NCI-H2081 treated with DMSO at 0.1 percent for 48 hours (cell line): ENCODE data around the gene TBX21.

ENCODE experiments used
- DNase-seq: peaks from one replicate; lab custom pipeline; 2025; lab: John Stamatoyannopoulos, UW

Gene TBX21

DNA sequence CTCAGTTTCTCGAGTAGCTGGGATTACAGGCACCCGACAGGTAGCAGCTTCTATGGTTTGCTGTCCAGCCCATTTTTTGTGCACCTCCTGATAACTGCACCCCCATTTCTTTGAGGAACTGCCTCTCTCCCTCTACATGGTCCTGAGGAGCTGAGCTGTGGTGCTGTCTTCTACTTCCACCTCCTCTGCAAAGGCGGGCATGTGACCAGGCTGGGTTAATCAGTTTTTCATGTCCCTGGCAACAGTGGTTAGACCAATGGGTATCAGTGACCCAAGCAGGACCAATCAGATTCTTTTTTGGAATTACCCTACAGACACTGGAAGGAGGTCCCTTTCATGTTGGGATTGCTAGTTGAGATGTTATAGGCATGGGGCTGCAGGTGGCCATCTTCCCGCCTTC lies 41.3 kb downstream of the TBX21 start:
- no peak for DNase-seq

- no peak for DNase-seq
Observed at GRCh38 chr17:47774987-47775580, 42.0 kb downstream of the TBX21 start.

GRCh38 chr17:47776330-47777197 lies 43.5 kb downstream of the TBX21 start:
- DNase-seq: no peak

DNA sequence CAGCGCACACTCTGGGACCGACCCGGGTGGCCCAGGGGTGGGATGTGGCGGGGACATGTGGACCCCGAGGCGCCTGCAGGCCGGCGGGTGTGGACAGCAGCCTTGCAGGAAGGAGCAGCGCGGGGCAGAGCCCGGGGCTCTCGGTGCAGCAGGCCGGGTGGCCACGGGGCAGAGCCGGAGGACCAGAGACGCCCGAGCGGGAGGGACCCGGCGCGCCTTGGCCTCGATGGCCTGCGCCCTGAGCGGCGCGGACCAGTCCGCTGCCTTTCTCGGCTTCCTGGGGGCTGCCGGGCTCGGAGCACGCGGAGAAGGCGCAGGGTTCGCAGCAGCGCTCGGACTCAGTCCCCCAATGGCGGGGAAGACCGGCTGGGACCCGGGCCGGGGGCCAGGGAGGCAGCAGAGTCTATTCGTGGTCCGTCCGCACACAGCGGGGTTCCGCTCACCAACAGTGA lies 45.2 kb downstream of the TBX21 start:
- DNase-seq: no peak

DNA sequence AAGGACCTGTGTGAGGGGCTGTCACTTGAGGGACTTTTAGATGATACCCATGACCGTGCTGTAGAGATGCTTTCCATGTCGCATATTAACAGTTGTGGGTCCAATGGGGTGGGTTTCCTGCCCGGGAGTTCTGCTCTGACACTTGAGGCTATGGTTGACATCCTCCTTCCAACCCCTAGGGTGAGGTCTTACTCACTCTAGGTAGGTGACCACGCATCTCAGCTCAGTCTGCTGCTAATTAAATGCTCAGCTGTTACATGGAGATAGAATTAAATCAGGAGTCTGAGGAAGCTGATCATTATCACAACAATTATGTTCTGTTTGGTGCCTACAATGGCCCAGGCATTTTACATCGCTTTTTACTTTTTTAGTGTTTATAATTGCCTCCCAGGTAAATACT lies 48.4 kb downstream of the TBX21 start:
- DNase-seq: no peak

DNA sequence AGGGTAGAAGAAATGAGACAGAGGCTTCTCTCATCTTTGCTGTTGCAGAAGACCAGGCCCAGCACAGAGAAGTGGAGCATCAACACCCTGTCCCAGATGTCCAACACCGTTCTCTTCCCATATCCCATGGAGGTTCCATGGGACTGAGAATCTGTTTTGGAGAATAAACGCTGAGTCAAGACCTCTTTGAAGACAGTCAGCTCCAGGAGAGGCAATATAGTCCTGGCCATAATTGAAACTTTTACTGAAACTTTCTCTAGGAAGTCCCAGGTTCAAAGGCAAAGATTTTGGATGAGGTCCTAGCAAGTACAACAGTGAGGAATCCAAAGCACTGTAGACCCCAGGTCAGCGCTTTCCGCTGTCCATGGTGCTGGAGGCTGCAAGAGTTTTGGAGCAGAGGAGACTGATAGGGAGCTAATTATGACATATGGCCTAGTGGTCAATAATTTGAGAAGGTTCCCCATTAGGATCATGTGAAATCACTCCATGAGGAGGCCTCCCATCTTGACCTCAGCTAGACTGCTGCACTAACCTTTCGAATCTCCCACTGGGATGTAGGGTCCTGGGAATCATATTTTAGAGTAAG lies 52.6 kb downstream of the TBX21 start:
- no peak for DNase-seq

DNA sequence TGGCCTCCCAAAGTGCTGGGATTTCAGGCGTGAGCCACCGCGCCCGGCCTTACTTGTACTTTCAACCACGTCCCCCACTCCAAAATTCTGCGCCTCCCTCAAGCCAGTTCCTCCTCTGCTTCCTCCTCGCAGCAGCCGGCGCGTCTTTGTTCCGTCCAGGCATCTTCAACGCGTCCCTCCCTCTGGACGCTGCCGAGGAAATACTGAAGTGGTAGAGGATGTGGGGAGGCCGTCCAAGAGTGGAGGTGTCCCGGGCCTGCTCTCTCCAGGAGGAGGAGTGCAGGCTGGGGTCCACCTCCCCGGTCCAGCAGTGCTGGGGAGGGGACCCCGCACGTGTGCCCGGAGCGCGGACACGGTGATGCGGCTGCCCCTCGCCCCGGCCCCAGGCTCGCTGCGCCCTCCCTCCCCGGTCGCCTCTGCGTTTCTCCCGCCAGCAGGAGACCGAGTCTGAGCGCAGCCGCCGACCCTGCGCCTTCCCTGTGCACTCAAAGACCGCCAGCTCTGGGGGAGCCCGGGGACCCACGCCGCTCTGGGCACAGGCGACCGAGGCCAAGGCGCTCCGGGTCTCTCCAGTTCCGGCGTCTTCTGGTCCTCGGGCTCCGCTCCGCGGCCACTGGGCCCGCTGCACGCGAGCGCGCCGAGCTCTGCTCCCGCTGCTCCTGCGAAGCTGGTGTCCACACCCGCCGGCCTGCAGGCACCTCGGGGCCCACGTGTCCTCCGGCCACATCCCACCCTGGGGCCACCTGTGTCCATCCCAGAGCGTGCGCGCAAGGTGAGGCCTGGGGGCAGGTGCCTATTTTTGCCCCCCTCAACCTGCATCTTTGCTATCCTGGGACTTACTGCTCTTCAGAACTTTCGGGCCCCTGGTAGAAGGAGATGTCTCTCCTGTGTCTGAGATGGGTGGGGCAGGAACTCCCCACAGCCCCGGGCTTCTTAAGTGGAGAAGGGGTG lies 56.9 kb downstream of the TBX21 start:
- DNase-seq: peak; percentile 17

GRCh38 chr17:47791025-47791424 lies 58.0 kb downstream of the TBX21 start:
- no peak for DNase-seq

DNA sequence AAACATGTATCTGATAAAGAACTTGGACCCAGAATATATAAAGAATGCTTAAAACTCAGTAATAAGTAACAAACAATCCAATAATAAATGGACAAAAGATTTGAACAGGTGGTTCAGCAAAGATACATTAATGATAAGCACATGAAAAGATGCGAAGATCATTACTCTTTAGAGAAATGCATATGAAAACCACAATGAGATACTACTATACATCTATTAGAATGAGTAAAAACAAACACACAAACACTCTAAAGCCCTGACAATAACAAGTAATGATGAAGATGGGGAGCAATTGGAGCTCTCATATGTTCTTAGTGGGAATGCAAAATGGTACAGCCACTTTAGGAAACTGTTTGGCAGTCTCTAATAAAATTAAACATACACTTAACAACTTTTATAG lies 59.4 kb downstream of the TBX21 start:
- DNase-seq: no peak

DNA sequence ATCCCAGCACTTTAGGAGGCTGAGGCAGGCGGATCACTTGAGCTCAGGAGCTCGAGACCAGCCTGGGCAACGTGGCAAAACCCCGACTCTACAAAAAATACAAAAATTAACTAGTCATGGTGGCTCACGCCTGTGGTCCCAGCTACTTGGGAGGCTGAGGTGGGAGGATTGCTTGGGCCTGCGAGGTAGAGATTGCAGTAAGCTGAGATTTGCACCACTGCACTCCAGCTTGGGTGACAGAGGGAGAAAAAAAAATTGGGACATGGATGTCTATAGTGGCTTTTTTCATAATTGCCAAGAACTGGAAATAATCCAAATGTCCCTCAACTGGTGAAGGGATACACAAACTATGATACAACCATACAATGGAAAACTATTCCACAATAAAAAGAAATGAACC lies 59.9 kb downstream of the TBX21 start:
- DNase-seq: no peak
